GM12878 (cell line): ENCODE results near the gene CALN1. TPM values are rescaled to one million over a fixed set of nuclear protein-coding genes. Genes with fewer than 3 reads are reported as not detected.

Source experiments
- ATAC-seq: fragments of 200-7000 bp; cut with Tn5 transposase; 3 replicates; pipeline ENCODE4 v1.9.1; 2020; ENCODE audit warnings: mild to moderate bottlenecking, moderate library complexity
- BruUV-seq: library from RNA; stranded (reverse); fragments of 400-500 nt; replicated peaks from 2 replicates; lab custom pipeline; 2021; lab: Mats Ljungman, UMichigan
- CTCF ChIA-PET: fragments of 300-600 bp; sonication (Branson Sonifier 250); formaldehyde crosslinking; extraction: SDS; loops from one replicate; lab custom pipeline; 2021; ENCODE audit warnings: inconsistent platforms; lab: Yijun Ruan, JAX
- POLR2A ChIA-PET: fragments of 350-600 bp; formaldehyde crosslinking; extraction: SDS; loops from one replicate; lab custom pipeline; 2021; ENCODE audit warnings: inconsistent platforms; lab: Charles Lee
- RAD21 ChIA-PET: fragments of 300-600 bp; sonication (Branson Sonifier 250); formaldehyde crosslinking; loops from one replicate; lab custom pipeline; 2023; ENCODE audit warnings: antibody characterized with exemption; ENCODE audit not compliant: unreplicated experiment; lab: Charles Lee
- SMC1A ChIA-PET: fragments of 300-600 bp; sonication (Branson Sonifier 250); formaldehyde crosslinking; loops from one replicate; lab custom pipeline; 2023; ENCODE audit not compliant: unreplicated experiment, uncharacterized antibody; lab: Charles Lee
- DNase-seq: peaks from one replicate; pipeline ENCODE4 v3.0.0-alpha.2; 2011; ENCODE audit warnings: low read depth, low spot score
- FAIRE-seq: peaks from 3 replicates; lab custom pipeline; 2011; peaks lifted over from hg19 to GRCh38; lab: Jason Lieb, UNC
- H2AFZ ChIP-seq: 2 replicates; pipeline ENCODE4 v1.6.0; 2011; ENCODE audit warnings: low read depth, low read length, control low read depth; ENCODE audit not compliant: control insufficient read depth
- H3K27ac ChIP-seq: 2 replicates; pipeline ENCODE4 v1.5.1; 2011; ENCODE audit warnings: control low read depth; ENCODE audit not compliant: control insufficient read depth, insufficient read depth
- H3K27me3 ChIP-seq, 2 experiments: replicated peaks in 1 of 2; 2 replicates each; pipeline versions ENCODE4 v1.6.0 to v1.6.1; 2011; ENCODE audit warnings: low read length in 1 of 2; ENCODE audit not compliant: control insufficient read depth in 2 of 2, insufficient read depth in 2 of 2
- H3K36me3 ChIP-seq, 2 experiments: 2 replicates each; pipeline ENCODE4 v1.5.1; 2011; ENCODE audit warnings: low read length in 1 of 2; ENCODE audit not compliant: control insufficient read depth in 2 of 2, insufficient read depth in 2 of 2
- H3K4me1 ChIP-seq: 2 replicates; pipeline ENCODE4 v1.6.1; 2011; ENCODE audit warnings: mild to moderate bottlenecking, low read length, moderate library complexity, mixed read lengths; ENCODE audit not compliant: control insufficient read depth, insufficient read depth
- H3K4me2 ChIP-seq: 2 replicates; pipeline ENCODE4 v1.6.0; 2011; ENCODE audit warnings: control low read depth; ENCODE audit not compliant: control insufficient read depth, insufficient read depth
- H3K4me3 ChIP-seq: fragments of 200-600 bp; sonication (generic); 2 replicates; pipeline ENCODE4 v1.5.1; 2016
- H3K79me2 ChIP-seq: 2 replicates; pipeline ENCODE4 v1.6.0; 2011; ENCODE audit warnings: low read length; ENCODE audit not compliant: control insufficient read depth, insufficient read depth
- H3K9ac ChIP-seq: 2 replicates; pipeline ENCODE4 v1.8.0; 2011; ENCODE audit warnings: low read length, control low read depth, mixed read lengths; ENCODE audit not compliant: control insufficient read depth, insufficient read depth
- H3K9me3 ChIP-seq: replicated peaks from 3 replicates; pipeline ENCODE4 v1.5.1; 2011; ENCODE audit warnings: mild to moderate bottlenecking, low read length; ENCODE audit not compliant: control insufficient read depth, insufficient read depth
- H4K20me1 ChIP-seq: 2 replicates; pipeline ENCODE4 v1.6.0; 2011; ENCODE audit not compliant: control insufficient read depth, insufficient read depth
- CBFB ChIP-seq: IDR thresholded peaks from 2 replicates; pipeline ENCODE4 v1.6.1; 2016; ENCODE audit warnings: antibody characterized with exemption, low read depth
- CHD2 ChIP-seq: IDR thresholded peaks from 2 replicates; pipeline ENCODE4 v1.6.1; 2011; ENCODE audit warnings: low read depth, low read length, improper control_type of control experiment, borderline replicate concordance
- GATAD2B ChIP-seq: fragments of 450-650 bp; conservative IDR thresholded peaks from 2 replicates; pipeline ENCODE4 v1.6.1; 2017; ENCODE audit warnings: low read depth, mild to moderate bottlenecking, moderate library complexity
- IRF4 ChIP-seq: IDR thresholded peaks from 2 replicates; pipeline ENCODE4 v1.6.1; 2011; ENCODE audit warnings: low read depth, low read length
- POU2F2 ChIP-seq: IDR thresholded peaks from 3 replicates; pipeline ENCODE4 v1.6.1; 2011; ENCODE audit warnings: low read depth, mild to moderate bottlenecking, low read length, borderline replicate concordance
- TAF1 ChIP-seq: IDR thresholded peaks from 2 replicates; pipeline ENCODE4 v1.6.1; 2011; ENCODE audit warnings: mild to moderate bottlenecking, low read depth, low read length, borderline replicate concordance
- TCF7 ChIP-seq: IDR thresholded peaks from 2 replicates; pipeline ENCODE4 v1.6.1; 2014; ENCODE audit warnings: antibody characterized with exemption, borderline replicate concordance
- WRNIP1 ChIP-seq: IDR thresholded peaks from 2 replicates; pipeline ENCODE4 v1.6.1; 2011; ENCODE audit warnings: low read depth, low read length, improper control_type of control experiment, borderline replicate concordance
- ZNF207 ChIP-seq: fragments of 450-650 bp; IDR thresholded peaks from 2 replicates; pipeline ENCODE4 v1.6.1; 2014; ENCODE audit warnings: antibody characterized with exemption, mild to moderate bottlenecking, borderline replicate concordance
- ZSCAN29 ChIP-seq: fragments of 450-650 bp; IDR thresholded peaks from 2 replicates; pipeline ENCODE4 v1.6.1; 2017; ENCODE audit warnings: mild to moderate bottlenecking, moderate library complexity
- WGBS: methylation state at CpG from one replicate; pipeline ENCODE4 v1.1.6; 2016; ENCODE audit warnings: low lambda C conversion rate; ENCODE audit not compliant: insufficient replicate concordance, insufficient coverage; ENCODE audit errors: missing lambda C conversion rate; 5-methylcytosine and 5-hydroxymethylcytosine counted together
- in situ Hi-C: fragments of 300-500 bp; cut with MboI; formaldehyde crosslinking; loops from 9 replicates; pipeline ENCODE4 v1.14.3; 2018; ENCODE audit warnings: mixed read lengths
- intact Hi-C: fragments of 100-400 bp; cut with micrococcal nuclease; formaldehyde crosslinking; loops from one replicate; pipeline ENCODE4 v1.14.2; 2022; ENCODE audit not compliant: unreplicated experiment
- polyA plus RNA-seq, 11 experiments: library from polyadenylated mRNA; depleted of rRNA in 4 of 11; unstranded in 6 of 11; stranded (reverse) in 5 of 11; fragments of >200 nt; fragmentation: Nextera tagmentation in 4 of 11; fragmentation: Illumina TruSeq in 1 of 11; extraction: Ambion mirVana in 4 of 11; extraction: Trizol in 1 of 11; gene quantifications; 1 replicate in 1 of 11; 2 replicates in 10 of 11; pipeline versions ENCODE4 v1.2.1 to v1.2.3, GENCODE V29; 2011 to 2016; ENCODE audit warnings: inconsistent platforms in 2 of 11, missing spikeins in 2 of 11, low read depth in 1 of 11
- total RNA-seq, 4 experiments: library from RNA; depleted of rRNA in 3 of 4; stranded (reverse); fragments of >200 nt in 3 of 4; fragmentation: Illumina TruSeq in 1 of 4; extraction: Trizol in 1 of 4; gene quantifications; 2 replicates each; pipeline versions ENCODE4 v1.2.1 to v1.2.3, GENCODE V29; 2013 to 2021
- TF ChIP-seq, protein P1 (sequence below): fragments of 450-650 bp; IDR thresholded peaks from 2 replicates; pipeline ENCODE4 v1.6.1; 2016; ENCODE audit warnings: mild to moderate bottlenecking

Gene CALN1
- total and polyA plus RNA-seq, 10 of the 15 experiments (the other 5 are each of a cell fraction or from before 2014, with no cell fraction given), result 0.48 to 15.3 (median 1.6) TPM

DNA sequence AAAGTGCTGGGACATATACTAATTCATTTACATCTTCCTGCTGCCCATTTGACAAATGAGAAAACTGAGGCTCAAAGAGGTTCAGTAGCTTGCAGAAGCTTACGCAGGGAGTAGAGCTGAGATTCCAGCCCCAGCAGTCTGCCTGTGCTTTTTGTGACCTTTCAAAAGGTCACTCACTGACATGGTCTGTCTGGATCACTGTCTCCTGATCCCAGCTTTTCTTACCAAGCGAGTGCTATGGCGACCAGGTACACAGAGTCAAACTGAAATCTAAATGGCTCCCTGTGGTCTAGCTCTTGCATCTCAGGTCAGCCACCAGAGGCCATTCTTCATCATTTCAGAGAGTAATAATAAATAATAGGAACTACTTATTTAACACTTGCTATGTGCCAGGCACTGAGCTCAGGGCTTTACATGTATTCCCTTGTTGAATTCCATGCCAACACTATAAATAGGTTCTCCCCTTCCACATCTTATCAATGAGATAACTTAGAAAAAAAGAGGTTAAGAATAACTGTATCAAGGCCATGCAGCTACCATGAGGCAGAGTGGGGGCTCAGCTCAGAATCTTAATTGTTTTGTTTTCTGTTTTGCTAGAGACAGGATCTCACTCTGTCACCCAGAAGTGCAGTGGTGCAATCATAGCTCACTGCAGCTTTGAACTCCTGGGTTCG, 381.0 kb downstream of the CALN1 start:
- ChIA-PET POLR2A (no interaction called here), CTCF (no interaction called here), RAD21 (no interaction called here), SMC1A (no interaction called here)
- Histone ChIP-seq H3K27me3 (no peaks in the 10 kb centered on the region), H3K4me2 (no peak overlapping the region), H3K27ac (no peak overlapping the region), H3K9ac (no peak overlapping the region), H2AFZ (no peak overlapping the region), H3K36me3 (no peaks in the 10 kb centered on the region), H3K79me2 (no peaks in the 10 kb centered on the region), H3K9me3 (no peaks in the 10 kb centered on the region; the same call in 2 of the 3 replicates), H4K20me1 (no peaks in the 10 kb centered on the region), H3K4me1 (no peaks in the 10 kb centered on the region), H3K4me3 (no peak overlapping the region)
- ATAC-seq (no peak), FAIRE-seq (no peak), DNase-seq (no peak)
- intact Hi-C loops, result no loop called here
- in situ Hi-C loops, result no loop called here
- TF ChIP-seq GATAD2B (no peak), POU2F2 (no peak), TAF1 (no peak)
- TF ChIP-seq, protein P1, sequence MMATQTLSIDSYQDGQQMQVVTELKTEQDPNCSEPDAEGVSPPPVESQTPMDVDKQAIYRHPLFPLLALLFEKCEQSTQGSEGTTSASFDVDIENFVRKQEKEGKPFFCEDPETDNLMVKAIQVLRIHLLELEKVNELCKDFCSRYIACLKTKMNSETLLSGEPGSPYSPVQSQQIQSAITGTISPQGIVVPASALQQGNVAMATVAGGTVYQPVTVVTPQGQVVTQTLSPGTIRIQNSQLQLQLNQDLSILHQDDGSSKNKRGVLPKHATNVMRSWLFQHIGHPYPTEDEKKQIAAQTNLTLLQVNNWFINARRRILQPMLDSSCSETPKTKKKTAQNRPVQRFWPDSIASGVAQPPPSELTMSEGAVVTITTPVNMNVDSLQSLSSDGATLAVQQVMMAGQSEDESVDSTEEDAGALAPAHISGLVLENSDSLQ, result no peak
- BruUV-seq, result no TSS peak
- 31% methylated on average over 4 of the region's 4 CpGs for WGBS

DNA sequence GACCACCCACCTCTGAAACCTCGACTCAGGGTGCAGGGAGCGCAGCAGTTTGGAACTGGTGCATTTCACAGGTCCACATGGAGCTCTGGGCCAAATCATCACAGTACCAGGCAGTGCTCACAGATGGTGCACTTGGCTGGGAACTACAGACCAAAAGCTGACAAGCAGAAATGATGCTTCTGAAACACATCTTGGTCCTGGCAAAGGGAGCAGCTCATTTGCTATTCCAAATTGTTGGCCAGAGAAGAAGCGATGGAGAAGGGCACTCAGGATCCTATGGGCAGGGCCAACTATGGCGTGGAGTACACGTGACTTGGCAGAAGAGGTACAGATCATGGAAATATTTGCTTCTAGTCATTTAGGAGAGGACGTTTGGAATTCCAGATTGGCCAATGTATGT, 383.9 kb downstream of the CALN1 start:
- POLR2A ChIA-PET, result no interaction called here
- 11% methylated on average over 6 of the region's 6 CpGs for WGBS
- Histone ChIP-seq H3K4me3 (no peak overlapping the region), H3K9me3 (no peaks in the 10 kb centered on the region; the same call in 2 of the 3 replicates)
- FAIRE-seq, result no peak
- TF ChIP-seq IRF4, result no peak
- no peak for TF ChIP-seq ZSCAN29
- no peak for TF ChIP-seq TCF7
- no peak for TF ChIP-seq ZNF207
- TF ChIP-seq CHD2, result no peak
- TF ChIP-seq WRNIP1, result no peak
- no peak for TF ChIP-seq CBFB
- TF ChIP-seq GATAD2B, result no peak
- TF ChIP-seq, all 136 proteins: peak for 0
- no peaks in the 10 kb centered on the region for H3K36me3 ChIP-seq
- ChIA-PET CTCF (interaction anchor here (0.6 kb wide), 1 partner anchor 319 kb away, joined by 3 read pairs; no protein-coding TSS in a partner anchor), RAD21 (no interaction called here), SMC1A (no interaction called here)
- H4K20me1 ChIP-seq, result no peaks in the 10 kb centered on the region
- no peaks in the 10 kb centered on the region for H3K27me3 ChIP-seq
- H3K79me2 ChIP-seq, result no peaks in the 10 kb centered on the region
- no TSS peak for BruUV-seq
- DNase-seq (no peak), ATAC-seq (no peak)
- H3K4me2 ChIP-seq, result no peak overlapping the region
- no peak overlapping the region for H3K27ac ChIP-seq
- H3K9ac ChIP-seq, result no peak overlapping the region
- H3K4me1 ChIP-seq, result no peaks in the 10 kb centered on the region
- in situ Hi-C loops, result no loop called here
- intact Hi-C loops, result no loop called here
- H2AFZ ChIP-seq, result no peak overlapping the region
